ENCODE data around the gene DCAF8. TPM values are rescaled to one million over a fixed set of nuclear protein-coding genes. Genes with fewer than 3 reads are reported as not detected.

DCAF8 gene
- polyA plus RNA-seq, 1 donor: 152 TPM

DNA sequence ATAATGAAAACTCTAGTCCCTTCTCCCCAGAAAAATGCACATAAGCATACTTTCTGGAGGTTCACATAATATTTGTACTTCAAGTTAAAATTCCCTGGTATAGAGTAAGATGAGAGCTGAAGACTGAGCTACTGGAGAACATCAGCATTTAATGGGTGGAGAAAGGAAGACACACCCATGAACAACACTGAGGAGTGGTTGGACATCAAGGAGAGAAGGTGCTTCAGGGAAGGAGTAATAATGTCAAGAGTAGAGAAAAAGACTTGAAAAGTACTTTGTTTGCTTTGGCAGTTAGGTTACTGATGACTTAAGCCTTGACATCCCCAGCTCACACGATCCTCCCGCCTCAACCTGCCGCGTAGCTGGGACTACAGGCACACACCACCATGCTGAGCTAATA is 35.3 kb downstream of the DCAF8 start:
- no CpG with 5 or more reads among the region's 4 CpGs for WGBS (ENCODE audit: insufficient coverage, low lambda C conversion rate)
- no peak overlapping the region for H3K4me3 ChIP-seq (ENCODE audit: low read length)
- peaks cover 93% of the 10 kb centered on the region for H3K36me3 ChIP-seq (ENCODE audit: control insufficient read depth, insufficient read depth, low read length)
- no peaks in the 10 kb centered on the region for H3K9me3 ChIP-seq (ENCODE audit: control insufficient read depth, low read depth, low read length)
- no peaks in the 10 kb centered on the region for H3K27me3 ChIP-seq (ENCODE audit: control insufficient read depth, insufficient read depth, low read length)
- no peak for DNase-seq
- H3K4me1 ChIP-seq (ENCODE audit: control insufficient read depth, insufficient read depth, low read length): no peaks in the 10 kb centered on the region
- H3K27ac ChIP-seq (ENCODE audit: low read length): no peak overlapping the region

DNA sequence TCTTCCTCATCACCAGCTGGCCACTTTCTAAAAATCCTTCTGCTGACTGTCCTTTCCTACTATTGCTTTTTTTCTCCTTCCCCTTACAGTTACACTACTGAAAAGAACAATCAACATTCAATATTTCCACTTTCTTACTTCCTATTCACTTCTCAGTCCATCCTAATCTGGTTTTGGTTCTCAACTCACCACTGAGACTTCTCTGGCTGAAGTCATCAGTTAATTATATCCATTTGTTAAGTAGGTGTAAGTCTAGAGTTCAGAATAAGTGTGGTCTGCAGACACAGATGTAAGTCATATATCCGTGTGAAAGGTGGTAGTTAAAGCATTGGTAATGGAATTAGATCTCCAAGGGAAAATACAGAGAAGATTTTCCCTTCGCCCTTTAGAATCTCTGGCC is 35.7 kb downstream of the DCAF8 start:
- no peak for DNase-seq
- no peaks in the 10 kb centered on the region for H3K4me1 ChIP-seq (ENCODE audit: control insufficient read depth, insufficient read depth, low read length)
- peaks cover 92% of the 10 kb centered on the region for H3K36me3 ChIP-seq (ENCODE audit: control insufficient read depth, insufficient read depth, low read length)
- 100% methylated on average over 1 of the region's 2 CpGs for WGBS (ENCODE audit: insufficient coverage, low lambda C conversion rate)
- no peaks in the 10 kb centered on the region for H3K9me3 ChIP-seq (ENCODE audit: control insufficient read depth, low read depth, low read length)
- H3K27me3 ChIP-seq (ENCODE audit: control insufficient read depth, insufficient read depth, low read length): no peaks in the 10 kb centered on the region
- H3K4me3 ChIP-seq (ENCODE audit: low read length): no peak overlapping the region
- H3K27ac ChIP-seq (ENCODE audit: low read length): no peak overlapping the region

DNA sequence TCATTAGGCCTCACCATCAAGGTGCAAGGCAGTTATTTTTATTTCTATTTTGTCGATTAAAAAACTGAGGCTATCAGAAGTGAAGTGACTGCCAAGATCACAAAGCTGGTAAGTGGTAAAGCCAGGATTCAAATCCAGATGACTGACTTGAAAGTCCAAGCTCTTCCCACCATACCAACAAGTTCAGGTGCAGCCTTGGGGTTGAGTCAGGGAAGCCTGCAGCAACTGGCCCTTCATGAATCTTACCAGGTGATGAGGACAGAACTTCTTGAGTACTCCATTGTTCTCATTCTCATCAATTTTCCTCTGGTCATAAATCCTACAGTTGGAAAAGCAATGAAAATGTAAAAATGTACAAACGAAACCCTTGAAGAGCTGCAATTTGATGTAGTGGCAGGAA is 37.0 kb downstream of the DCAF8 start:
- DNase-seq: no peak
- Histone ChIP-seq H3K27me3 (ENCODE audit: control insufficient read depth, insufficient read depth, low read length) (no peaks in the 10 kb centered on the region), H3K4me1 (ENCODE audit: control insufficient read depth, insufficient read depth, low read length) (no peaks in the 10 kb centered on the region), H3K4me3 (ENCODE audit: low read length) (no peak overlapping the region), H3K27ac (ENCODE audit: low read length) (no peak overlapping the region), H3K36me3 (ENCODE audit: control insufficient read depth, insufficient read depth, low read length) (peaks cover 92% of the 10 kb centered on the region), H3K9me3 (ENCODE audit: control insufficient read depth, low read depth, low read length) (no peaks in the 10 kb centered on the region)
- 100% methylated on average over 1 of the region's 2 CpGs for whole genome bisulfite sequencing (ENCODE audit: insufficient coverage, low lambda C conversion rate)

DNA sequence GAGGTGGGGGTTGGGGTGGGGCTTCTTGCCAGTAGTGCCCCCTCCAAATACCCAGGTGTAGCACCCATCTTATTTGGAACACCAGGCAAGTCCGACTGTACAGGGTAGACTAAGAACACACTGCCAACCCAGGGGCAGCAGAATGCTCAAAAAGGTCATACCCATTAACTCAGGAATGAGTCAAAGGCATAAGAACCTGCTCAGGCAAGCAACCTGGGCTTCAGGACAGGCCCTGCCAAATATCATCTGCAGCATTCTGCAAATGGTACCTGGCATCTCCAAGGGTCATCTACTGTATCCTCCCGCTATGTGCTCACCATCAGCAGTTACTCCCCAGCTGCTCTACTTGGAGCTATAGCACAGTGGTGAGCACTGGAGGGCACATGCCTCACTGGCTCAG is 37.7 kb downstream of the DCAF8 start:
- Histone ChIP-seq H3K4me3 (ENCODE audit: low read length) (no peak overlapping the region), H3K27me3 (ENCODE audit: control insufficient read depth, insufficient read depth, low read length) (no peaks in the 10 kb centered on the region), H3K27ac (ENCODE audit: low read length) (no peak overlapping the region), H3K36me3 (ENCODE audit: control insufficient read depth, insufficient read depth, low read length) (peaks cover 87% of the 10 kb centered on the region), H3K9me3 (ENCODE audit: control insufficient read depth, low read depth, low read length) (no peaks in the 10 kb centered on the region), H3K4me1 (ENCODE audit: control insufficient read depth, insufficient read depth, low read length) (no peaks in the 10 kb centered on the region)
- no peak for DNase-seq
- WGBS (ENCODE audit: insufficient coverage, low lambda C conversion rate): no CpG with 5 or more reads among the region's 2 CpGs

DNA sequence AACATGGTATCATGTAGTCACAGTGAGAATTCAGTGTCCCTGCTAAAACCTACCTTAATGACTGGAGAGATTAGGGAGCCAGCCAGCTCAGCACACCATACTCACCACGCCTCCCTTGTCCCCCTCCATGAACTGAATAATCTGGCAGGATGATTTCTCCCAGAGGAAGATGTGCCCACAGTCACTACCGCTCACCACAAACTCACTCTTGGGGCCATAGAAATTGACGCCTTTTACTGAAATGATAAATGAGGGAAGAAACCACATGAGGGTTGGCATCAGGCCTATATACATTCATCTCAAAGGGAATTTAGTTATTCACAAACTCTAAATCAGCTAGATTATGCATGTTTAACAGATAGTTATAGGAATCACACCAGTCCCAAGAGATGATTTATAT is 39.8 kb downstream of the DCAF8 start:
- WGBS (ENCODE audit: insufficient coverage, low lambda C conversion rate): no CpG with 5 or more reads among the region's 3 CpGs
- Histone ChIP-seq H3K27me3 (ENCODE audit: control insufficient read depth, insufficient read depth, low read length) (no peaks in the 10 kb centered on the region), H3K9me3 (ENCODE audit: control insufficient read depth, low read depth, low read length) (no peaks in the 10 kb centered on the region), H3K27ac (ENCODE audit: low read length) (no peak overlapping the region), H3K4me1 (ENCODE audit: control insufficient read depth, insufficient read depth, low read length) (no peaks in the 10 kb centered on the region), H3K4me3 (ENCODE audit: low read length) (no peak overlapping the region), H3K36me3 (ENCODE audit: control insufficient read depth, insufficient read depth, low read length) (peaks cover 93% of the 10 kb centered on the region)
- no peak for DNase-seq

DNA sequence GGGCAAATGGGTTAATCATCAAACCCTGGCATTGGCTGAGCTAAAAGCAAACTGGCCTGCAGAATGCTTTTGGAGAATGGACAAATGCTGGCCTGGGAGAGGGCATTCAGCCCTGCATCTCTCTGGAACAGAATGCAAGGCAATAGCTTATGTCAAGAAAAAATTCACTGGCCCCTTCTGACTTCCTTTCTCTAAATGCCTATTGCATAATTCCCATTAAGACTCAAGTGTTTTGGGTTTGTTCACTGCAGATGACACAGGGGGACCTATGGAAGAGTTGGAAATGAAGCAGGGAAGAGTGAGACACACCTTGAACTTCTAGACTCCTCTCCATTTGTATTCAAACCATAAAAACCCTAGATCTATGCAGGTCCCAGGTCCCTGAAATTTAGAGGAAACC is 41.3 kb downstream of the DCAF8 start:
- no peak for DNase-seq
- Histone ChIP-seq H3K36me3 (ENCODE audit: control insufficient read depth, insufficient read depth, low read length) (peaks cover 92% of the 10 kb centered on the region), H3K27me3 (ENCODE audit: control insufficient read depth, insufficient read depth, low read length) (no peaks in the 10 kb centered on the region), H3K4me3 (ENCODE audit: low read length) (no peak overlapping the region), H3K4me1 (ENCODE audit: control insufficient read depth, insufficient read depth, low read length) (peaks cover 5% of the 10 kb centered on the region), H3K9me3 (ENCODE audit: control insufficient read depth, low read depth, low read length) (no peaks in the 10 kb centered on the region), H3K27ac (ENCODE audit: low read length) (no peak overlapping the region)

DNA sequence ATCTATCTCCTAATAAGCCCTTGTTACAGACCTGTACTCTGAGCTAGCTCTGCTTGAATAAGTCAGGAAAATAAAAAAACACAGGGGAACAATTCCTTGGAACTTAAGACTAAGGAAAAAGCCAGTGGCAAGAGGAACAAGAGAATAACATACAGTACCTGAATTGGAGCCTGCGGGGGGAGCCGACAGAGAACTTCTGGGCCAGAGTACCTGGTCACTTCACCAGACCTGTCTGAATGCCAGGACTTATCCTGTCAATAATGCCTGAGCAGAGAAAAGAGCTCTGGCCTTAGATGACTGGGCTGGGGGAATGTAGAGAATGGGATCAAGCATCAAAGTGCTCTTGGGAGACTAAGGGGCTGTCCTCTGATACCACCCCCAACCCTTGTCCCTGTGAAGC is 42.0 kb downstream of the DCAF8 start:
- no CpG with 5 or more reads among the region's 2 CpGs for WGBS (ENCODE audit: insufficient coverage, low lambda C conversion rate)
- no peak overlapping the region for H3K4me3 ChIP-seq (ENCODE audit: low read length)
- no peaks in the 10 kb centered on the region for H3K9me3 ChIP-seq (ENCODE audit: control insufficient read depth, low read depth, low read length)
- H3K27me3 ChIP-seq (ENCODE audit: control insufficient read depth, insufficient read depth, low read length): no peaks in the 10 kb centered on the region
- peaks cover 5% of the 10 kb centered on the region for H3K4me1 ChIP-seq (ENCODE audit: control insufficient read depth, insufficient read depth, low read length)
- peaks cover 93% of the 10 kb centered on the region for H3K36me3 ChIP-seq (ENCODE audit: control insufficient read depth, insufficient read depth, low read length)
- no peak for DNase-seq
- H3K27ac ChIP-seq (ENCODE audit: low read length): no peak overlapping the region

DNA sequence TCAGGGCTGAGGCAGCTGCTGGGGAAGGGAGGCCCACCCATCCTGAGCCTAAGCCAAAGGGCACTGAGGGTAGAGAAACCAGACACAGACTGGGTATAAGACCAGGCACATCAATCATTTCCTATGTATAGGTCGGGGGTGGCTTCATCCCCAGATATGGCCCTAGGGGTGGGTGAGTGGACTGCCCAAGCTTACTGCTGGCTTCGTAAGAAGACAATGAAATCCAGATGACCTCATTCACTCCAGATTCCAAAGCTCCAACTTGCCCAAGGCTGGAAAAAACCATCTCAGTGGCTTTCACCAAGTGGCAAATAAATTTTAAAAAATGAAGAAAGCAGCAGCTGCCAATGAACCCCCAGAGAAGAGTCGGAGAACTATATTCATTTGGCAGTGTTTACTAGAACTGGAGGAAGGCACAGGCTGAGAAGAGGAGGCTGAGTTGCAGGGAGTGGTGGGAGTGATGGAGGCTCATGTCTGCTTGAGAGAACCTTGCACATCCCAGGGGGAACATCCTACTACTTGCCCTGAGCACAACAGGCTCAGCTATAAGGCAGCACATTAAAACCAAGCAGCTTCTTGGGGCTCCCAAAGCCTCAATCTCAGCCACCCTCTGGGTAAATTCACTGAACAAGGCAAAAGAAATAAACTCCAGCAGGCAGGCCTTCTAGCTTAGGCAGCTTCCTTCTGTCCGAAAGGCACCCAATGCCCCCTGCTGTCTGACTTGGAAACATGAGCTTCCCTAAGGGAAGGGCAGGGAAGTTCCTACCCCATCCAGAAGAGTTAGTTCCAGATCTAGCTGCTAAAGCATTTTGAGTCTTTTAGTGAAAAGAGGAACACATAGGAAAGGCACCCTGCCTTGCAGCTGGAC is 43.1 kb downstream of the DCAF8 start:
- Histone ChIP-seq H3K27ac (ENCODE audit: low read length) (no peak overlapping the region), H3K27me3 (ENCODE audit: control insufficient read depth, insufficient read depth, low read length) (no peaks in the 10 kb centered on the region), H3K4me3 (ENCODE audit: low read length) (no peak overlapping the region), H3K36me3 (ENCODE audit: control insufficient read depth, insufficient read depth, low read length) (peaks cover 93% of the 10 kb centered on the region), H3K9me3 (ENCODE audit: control insufficient read depth, low read depth, low read length) (no peaks in the 10 kb centered on the region), H3K4me1 (ENCODE audit: control insufficient read depth, insufficient read depth, low read length) (peaks cover 5% of the 10 kb centered on the region)
- WGBS (ENCODE audit: insufficient coverage, low lambda C conversion rate): no CpG with 5 or more reads among the region's 4 CpGs
- DNase-seq: peak; percentile 39 to 40

DNA sequence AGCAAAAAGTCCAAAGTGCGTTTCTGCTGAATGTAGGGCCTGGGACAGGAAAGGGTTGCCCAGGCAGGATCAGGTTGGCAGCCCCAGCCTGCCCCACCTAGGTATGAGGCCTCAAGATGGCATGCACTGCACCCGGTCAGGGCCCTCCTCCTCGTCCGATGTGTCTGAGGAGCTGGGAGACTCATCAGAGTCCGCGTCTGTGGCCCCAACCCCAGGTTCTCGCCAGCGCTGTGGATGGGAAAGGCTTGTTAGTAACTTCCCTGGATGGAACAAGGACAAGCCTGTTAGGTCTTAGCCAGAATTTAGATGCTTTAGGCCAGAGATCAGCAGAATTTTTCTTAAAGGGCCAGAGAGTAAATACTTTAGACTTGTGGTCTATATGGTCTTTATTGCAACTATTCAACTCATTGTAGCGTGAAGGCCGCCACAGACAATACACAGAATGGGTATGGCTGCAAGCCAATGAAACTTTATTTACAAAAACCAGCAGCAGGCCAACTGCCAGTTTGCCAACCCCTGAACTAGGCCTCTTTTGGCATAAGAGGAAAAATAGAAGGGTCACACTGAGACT is 44.8 kb downstream of the DCAF8 start:
- peak in 1 of 2 donors; percentile 54 for DNase-seq
- Histone ChIP-seq H3K27ac (ENCODE audit: low read length) (no peak overlapping the region), H3K9me3 (ENCODE audit: control insufficient read depth, low read depth, low read length) (no peaks in the 10 kb centered on the region), H3K27me3 (ENCODE audit: control insufficient read depth, insufficient read depth, low read length) (no peaks in the 10 kb centered on the region), H3K4me1 (ENCODE audit: control insufficient read depth, insufficient read depth, low read length) (peaks cover 5% of the 10 kb centered on the region), H3K4me3 (ENCODE audit: low read length) (no peak overlapping the region), H3K36me3 (ENCODE audit: control insufficient read depth, insufficient read depth, low read length) (peaks cover 93% of the 10 kb centered on the region)
- WGBS (ENCODE audit: insufficient coverage, low lambda C conversion rate): no CpG with 5 or more reads among the region's 10 CpGs

DNA sequence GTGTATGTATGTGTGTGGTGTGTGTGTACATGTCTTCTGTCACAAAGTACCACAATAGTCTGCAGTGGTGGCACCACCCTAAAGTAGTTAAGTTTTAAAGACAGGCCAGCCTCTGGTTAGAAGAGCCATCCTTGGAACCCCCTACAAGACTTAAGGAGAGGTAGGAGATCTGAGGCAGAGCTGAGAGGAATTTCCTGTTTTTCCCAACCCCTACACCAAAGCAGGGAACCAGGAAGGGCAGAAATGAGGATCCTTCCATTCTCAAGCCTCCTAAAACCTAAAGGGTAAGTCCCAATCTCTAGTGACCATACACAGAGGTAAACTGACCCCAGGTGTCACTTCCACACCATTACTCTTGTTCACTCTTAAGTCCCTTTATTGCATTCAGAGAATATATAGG is 46.0 kb downstream of the DCAF8 start:
- Histone ChIP-seq H3K9me3 (ENCODE audit: control insufficient read depth, low read depth, low read length) (no peaks in the 10 kb centered on the region), H3K4me3 (ENCODE audit: low read length) (no peak overlapping the region), H3K4me1 (ENCODE audit: control insufficient read depth, insufficient read depth, low read length) (peaks cover 5% of the 10 kb centered on the region), H3K36me3 (ENCODE audit: control insufficient read depth, insufficient read depth, low read length) (peaks cover 91% of the 10 kb centered on the region), H3K27me3 (ENCODE audit: control insufficient read depth, insufficient read depth, low read length) (no peaks in the 10 kb centered on the region), H3K27ac (ENCODE audit: low read length) (no peak overlapping the region)
- DNase-seq: no peak

Data from large intestine (tissue), 3 donors.